Panc1 (cell line): ENCODE measurements around the gene PARD6G. TPM values are rescaled to one million over a fixed set of nuclear protein-coding genes. Genes with fewer than 3 reads are reported as not detected.

Experiments
- ATAC-seq: fragments of 200-7000 bp; cut with Tn5 transposase; 2 replicates; pipeline ENCODE4 v1.9.1; 2020; ENCODE audit warnings: mild to moderate bottlenecking, moderate library complexity
- BruUV-seq: library from RNA; stranded (reverse); fragments of 400-500 nt; replicated peaks from 2 replicates; lab custom pipeline; 2021; lab: Mats Ljungman, UMichigan
- CTCF ChIA-PET: fragments of 300-600 bp; sonication (Branson Sonifier 250); formaldehyde crosslinking; loops from one replicate; lab custom pipeline; 2022; ENCODE audit warnings: antibody characterized with exemption; lab: Charles Lee
- POLR2A ChIA-PET: fragments of 300-600 bp; sonication (Branson Sonifier 250); formaldehyde crosslinking; loops from one replicate; lab custom pipeline; 2022; ENCODE audit warnings: antibody characterized with exemption; lab: Charles Lee
- DNase-seq: peaks from one replicate; pipeline ENCODE4 v3.0.0-alpha.2; 2010; ENCODE audit warnings: low read depth, low spot score
- H3K27ac ChIP-seq: 2 replicates; pipeline ENCODE4 v1.5.1; 2011; ENCODE audit warnings: mild to moderate bottlenecking, low read length, inconsistent platforms
- H3K27me3 ChIP-seq: fragments of 200-500 bp; sonication (Bioruptor generic); 2 replicates; pipeline ENCODE4 v1.6.0; 2014; ENCODE audit warnings: low read length, inconsistent platforms; ENCODE audit not compliant: control insufficient read depth, insufficient read depth
- H3K36me3 ChIP-seq: fragments of 200-500 bp; sonication (Bioruptor generic); 2 replicates; pipeline ENCODE4 v1.5.1; 2014; ENCODE audit warnings: inconsistent platforms, mild to moderate bottlenecking, low read length, moderate library complexity; ENCODE audit not compliant: control insufficient read depth, insufficient read depth
- H3K4me1 ChIP-seq: 2 replicates; pipeline ENCODE4 v1.5.1; 2011; ENCODE audit warnings: inconsistent platforms, mild to moderate bottlenecking, low read length, moderate library complexity; ENCODE audit not compliant: control insufficient read depth, insufficient read depth
- H3K4me3 ChIP-seq, 2 experiments: 2 replicates each; pipeline ENCODE4 v1.5.1; 2011 to 2012; ENCODE audit warnings: low read depth in 2 of 2, low read length in 2 of 2, mild to moderate bottlenecking in 2 of 2, inconsistent platforms in 1 of 2, moderate library complexity in 1 of 2
- H3K9me3 ChIP-seq: fragments of 200-500 bp; sonication (Bioruptor generic); 2 replicates; pipeline ENCODE4 v1.5.1; 2014; ENCODE audit warnings: low read depth, mild to moderate bottlenecking, inconsistent platforms, low read length, moderate library complexity; ENCODE audit not compliant: control insufficient read depth, insufficient read depth
- CTCF ChIP-seq: fragments of 450-650 bp; IDR thresholded peaks from 2 replicates; pipeline ENCODE4 v1.5.1; 2017; ENCODE audit warnings: mild to moderate bottlenecking
- POLR2AphosphoS5 ChIP-seq: IDR thresholded peaks from 2 replicates; pipeline ENCODE4 v1.6.1; 2012; ENCODE audit warnings: mild to moderate bottlenecking, low read depth, low read length, moderate library complexity
- REST ChIP-seq, 2 experiments: IDR thresholded peaks; 2 replicates each; pipeline ENCODE4 v1.6.1; 2011 to 2012; ENCODE audit warnings: low read depth in 2 of 2, control low read depth in 1 of 2, low read length in 1 of 2, mild to moderate bottlenecking in 1 of 2, moderate library complexity in 1 of 2; ENCODE audit not compliant: insufficient read depth in 1 of 2
- SIN3A ChIP-seq: IDR thresholded peaks from 2 replicates; pipeline ENCODE4 v1.6.1; 2012; ENCODE audit warnings: low read depth, mild to moderate bottlenecking, low read length, moderate library complexity, borderline replicate concordance; ENCODE audit not compliant: insufficient read depth
- TCF7L2 ChIP-seq: IDR thresholded peaks from 2 replicates; pipeline ENCODE4 v1.6.1; 2011; ENCODE audit warnings: mild to moderate bottlenecking, low read depth, low read length, inconsistent platforms
- in situ Hi-C: cut with HindIII; loops from 2 replicates; pipeline ENCODE4 v1.10.0; 2016; ENCODE audit warnings: low sequenced_read_pairs, low pct_unique_long_range_greater_than_20kb
- intact Hi-C: fragments of 100-400 bp; cut with micrococcal nuclease; formaldehyde crosslinking; loops from one replicate; pipeline ENCODE4 v1.10.0; 2022; ENCODE audit not compliant: unreplicated experiment
- total RNA-seq: library from RNA; stranded (reverse); gene quantifications from one replicate; pipeline ENCODE4 v1.2.1, GENCODE V29; 2021; ENCODE audit not compliant: unreplicated experiment

The PARD6G gene
- total RNA-seq, 1 experiment from 2014 or later = 5.2 TPM

DNA sequence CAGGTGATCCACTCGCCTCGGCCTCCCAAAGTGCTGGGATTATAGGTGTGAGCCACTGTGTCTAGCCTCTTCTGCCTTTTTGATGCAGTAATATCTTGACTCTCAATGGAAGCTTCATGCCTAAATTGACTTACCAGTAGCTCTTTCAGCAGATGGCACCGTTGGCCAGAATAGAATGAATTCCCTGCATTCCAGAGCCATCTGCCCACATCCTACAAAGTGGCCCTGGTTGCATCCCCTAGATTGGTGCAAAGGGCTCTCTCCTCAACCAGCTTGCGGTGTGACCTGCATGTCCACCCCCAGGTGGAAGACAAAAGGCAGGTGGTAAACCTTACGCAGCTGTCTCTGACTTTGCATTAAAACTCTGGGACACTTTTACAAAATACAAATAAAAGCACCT is 4.4 kb upstream of the PARD6G start:
- in situ Hi-C loops = no loop called here
- BruUV-seq = no TSS peak
- TF ChIP-seq SIN3A = no peak
- TF ChIP-seq POLR2AphosphoS5 = no peak
- no peak for TF ChIP-seq REST (IDR thresholded peaks at IDR 0.05; ENCODE audit: insufficient read depth in 1 of 2, low read depth in 2 of 2, low read length in 1 of 2)
- no peak for TF ChIP-seq CTCF
- no peak for TF ChIP-seq TCF7L2
- Histone ChIP-seq H3K27me3 (no peaks in the 10 kb centered on the region; the same call in 1 of the 2 replicates), H3K9me3 (no peaks in the 10 kb centered on the region), H3K36me3 (no peaks in the 10 kb centered on the region), H3K4me1 (0 out of 2 replicates have a peak, but pooled peaks cover 3% of the 10 kb centered on the region), H3K27ac (no peak overlapping the region), H3K4me3 (no peak overlapping the region)
- ATAC-seq (no peak), DNase-seq (no peak)
- CTCF ChIA-PET = no interaction called here
- intact Hi-C loops = no loop called here
- POLR2A ChIA-PET = no interaction called here

- Histone ChIP-seq H3K4me3 (no peak overlapping the region), H3K4me1 (peaks cover 7% of the 10 kb centered on the region; the same call in 1 of the 2 replicates), H3K27ac (no peak overlapping the region), H3K9me3 (no peaks in the 10 kb centered on the region), H3K36me3 (no peaks in the 10 kb centered on the region), H3K27me3 (no peaks in the 10 kb centered on the region; the same call in 1 of the 2 replicates)
- ChIA-PET POLR2A (interaction anchor here (0.6 kb wide), 1 partner anchor 12 kb away, joined by 4 read pairs; no protein-coding TSS in a partner anchor), CTCF (no interaction called here)
- TF ChIP-seq TCF7L2 = no peak
- no peak for TF ChIP-seq POLR2AphosphoS5
- TF ChIP-seq SIN3A = no peak
- TF ChIP-seq REST (IDR thresholded peaks at IDR 0.05; ENCODE audit: insufficient read depth in 1 of 2, low read depth in 2 of 2, low read length in 1 of 2) = no peak
- no peak for TF ChIP-seq CTCF
- intact Hi-C loops = no loop called here
- in situ Hi-C loops = no loop called here
- ATAC-seq (no peak), DNase-seq (no peak)
- BruUV-seq = no TSS peak
Observed at GRCh38 chr18:80250740-80251364, 3.5 kb upstream of the PARD6G start.
